ENCODE measurements around the gene ADGRA1.

GRCh38 chr10:133177380-133178157 lies 89.8 kb downstream of the ADGRA1 start:
- TF ChIP-seq, protein P1, sequence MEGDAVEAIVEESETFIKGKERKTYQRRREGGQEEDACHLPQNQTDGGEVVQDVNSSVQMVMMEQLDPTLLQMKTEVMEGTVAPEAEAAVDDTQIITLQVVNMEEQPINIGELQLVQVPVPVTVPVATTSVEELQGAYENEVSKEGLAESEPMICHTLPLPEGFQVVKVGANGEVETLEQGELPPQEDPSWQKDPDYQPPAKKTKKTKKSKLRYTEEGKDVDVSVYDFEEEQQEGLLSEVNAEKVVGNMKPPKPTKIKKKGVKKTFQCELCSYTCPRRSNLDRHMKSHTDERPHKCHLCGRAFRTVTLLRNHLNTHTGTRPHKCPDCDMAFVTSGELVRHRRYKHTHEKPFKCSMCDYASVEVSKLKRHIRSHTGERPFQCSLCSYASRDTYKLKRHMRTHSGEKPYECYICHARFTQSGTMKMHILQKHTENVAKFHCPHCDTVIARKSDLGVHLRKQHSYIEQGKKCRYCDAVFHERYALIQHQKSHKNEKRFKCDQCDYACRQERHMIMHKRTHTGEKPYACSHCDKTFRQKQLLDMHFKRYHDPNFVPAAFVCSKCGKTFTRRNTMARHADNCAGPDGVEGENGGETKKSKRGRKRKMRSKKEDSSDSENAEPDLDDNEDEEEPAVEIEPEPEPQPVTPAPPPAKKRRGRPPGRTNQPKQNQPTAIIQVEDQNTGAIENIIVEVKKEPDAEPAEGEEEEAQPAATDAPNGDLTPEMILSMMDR (IDR thresholded peaks at IDR 0.05), result no peak
- no peak for TF ChIP-seq POLR2A (IDR thresholded peaks at IDR 0.05)
